HUES64 (cell line): Measurements from ENCODE around the gene SLX4.

Source experiments
- H3K27ac ChIP-seq: 2 replicates; pipeline ENCODE4 v1.7.0; 2013; ENCODE audit warnings: low read depth, low read length, inconsistent platforms
- H3K27me3 ChIP-seq: 2 replicates; pipeline ENCODE4 v1.6.1; 2013; ENCODE audit warnings: mild to moderate bottlenecking, low read length; ENCODE audit not compliant: insufficient read depth
- H3K36me3 ChIP-seq: 2 replicates; pipeline ENCODE4 v1.6.1; 2013; ENCODE audit warnings: mild to moderate bottlenecking, low read length; ENCODE audit not compliant: insufficient read depth
- H3K4me1 ChIP-seq: 2 replicates; pipeline ENCODE4 v1.6.1; 2013; ENCODE audit warnings: mild to moderate bottlenecking, low read length, moderate library complexity; ENCODE audit not compliant: insufficient read depth
- H3K4me3 ChIP-seq: 2 replicates; pipeline ENCODE4 v1.5.1; 2013; ENCODE audit warnings: mild to moderate bottlenecking, low read length, moderate library complexity
- H3K9ac ChIP-seq: 2 replicates; pipeline ENCODE4 v1.6.1; 2013; ENCODE audit warnings: mild to moderate bottlenecking, low read depth, low read length
- H3K9me3 ChIP-seq: 2 replicates; pipeline ENCODE4 v1.6.1; 2013; ENCODE audit warnings: low read depth, low read length; ENCODE audit not compliant: insufficient read depth
- WGBS: fragments of 150-250, 120-280 bp; methylation state at CpG from one replicate; pipeline ENCODE4 v1.1.7; 2013; ENCODE audit warnings: missing lambda C conversion rate; 5-methylcytosine and 5-hydroxymethylcytosine counted together

SLX4 gene

DNA sequence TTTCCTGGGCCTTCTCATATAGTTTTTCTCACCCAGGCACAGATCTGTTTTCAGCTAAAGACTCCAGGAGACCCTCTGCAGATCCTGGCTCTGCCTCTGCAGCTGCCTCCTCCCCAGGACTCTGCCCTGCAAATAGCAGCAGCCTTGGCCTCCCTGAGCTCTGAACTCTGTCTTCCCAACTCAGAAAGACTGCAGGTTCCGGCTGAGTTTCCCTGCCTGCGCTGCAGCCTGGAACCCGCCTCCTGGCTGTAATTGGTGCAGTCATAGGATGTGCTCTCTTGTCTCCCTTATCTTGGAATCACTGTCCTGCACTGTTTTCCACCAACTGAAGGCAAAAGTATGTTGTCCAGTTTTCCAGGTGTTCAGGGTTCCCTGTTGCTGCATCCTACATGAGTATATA, 28.8 kb upstream of the SLX4 start:
- H3K27me3 ChIP-seq = no peaks in the 10 kb centered on the region
- 85% methylated on average over 3 of the region's 3 CpGs for WGBS
- no peak overlapping the region; the same call in 1 of the 2 replicates for H3K27ac ChIP-seq
- H3K9me3 ChIP-seq = no peaks in the 10 kb centered on the region
- H3K36me3 ChIP-seq = no peaks in the 10 kb centered on the region
- no peak overlapping the region for H3K4me3 ChIP-seq
- no peak overlapping the region for H3K9ac ChIP-seq
- H3K4me1 ChIP-seq = peaks cover 38% of the 10 kb centered on the region

- H3K4me1 ChIP-seq = peaks cover 32% of the 10 kb centered on the region
- 85% methylated on average over 12 of the region's 13 CpGs for WGBS
- peak overlapping the region; percentile 47; the same call in 1 of the 2 replicates for H3K27ac ChIP-seq
- no peaks in the 10 kb centered on the region for H3K27me3 ChIP-seq
- H3K36me3 ChIP-seq = no peaks in the 10 kb centered on the region
- no peak overlapping the region for H3K4me3 ChIP-seq
- H3K9ac ChIP-seq = no peak overlapping the region
- no peaks in the 10 kb centered on the region for H3K9me3 ChIP-seq
Observed at GRCh38 chr16:3638916-3639644, 27.7 kb upstream of the SLX4 start.

GRCh38 chr16:3637371-3637923, 26.0 kb upstream of the SLX4 start:
- H3K27me3 ChIP-seq = no peaks in the 10 kb centered on the region
- no peaks in the 10 kb centered on the region for H3K9me3 ChIP-seq
- peak overlapping the region; percentile 26; the same call in 1 of the 2 replicates for H3K9ac ChIP-seq
- H3K36me3 ChIP-seq = no peaks in the 10 kb centered on the region
- 76% methylated on average over 3 of the region's 3 CpGs for WGBS
- H3K27ac ChIP-seq = peak overlapping the region; percentile 63
- peaks cover 27% of the 10 kb centered on the region for H3K4me1 ChIP-seq
- no peak overlapping the region for H3K4me3 ChIP-seq

- H3K27ac ChIP-seq = no peak overlapping the region
- no peak overlapping the region for H3K9ac ChIP-seq
- H3K36me3 ChIP-seq = no peaks in the 10 kb centered on the region
- H3K4me3 ChIP-seq = no peak overlapping the region
- WGBS = 92% methylated on average over 3 of the region's 4 CpGs
- H3K27me3 ChIP-seq = no peaks in the 10 kb centered on the region
- H3K9me3 ChIP-seq = no peaks in the 10 kb centered on the region
- H3K4me1 ChIP-seq = peaks cover 7% of the 10 kb centered on the region
Observed at GRCh38 chr16:3625911-3626732, 14.7 kb upstream of the SLX4 start.

- 95% methylated on average over 5 of the region's 5 CpGs for WGBS
Observed at GRCh38 chr16:3625331-3625730, 13.9 kb upstream of the SLX4 start.

DNA sequence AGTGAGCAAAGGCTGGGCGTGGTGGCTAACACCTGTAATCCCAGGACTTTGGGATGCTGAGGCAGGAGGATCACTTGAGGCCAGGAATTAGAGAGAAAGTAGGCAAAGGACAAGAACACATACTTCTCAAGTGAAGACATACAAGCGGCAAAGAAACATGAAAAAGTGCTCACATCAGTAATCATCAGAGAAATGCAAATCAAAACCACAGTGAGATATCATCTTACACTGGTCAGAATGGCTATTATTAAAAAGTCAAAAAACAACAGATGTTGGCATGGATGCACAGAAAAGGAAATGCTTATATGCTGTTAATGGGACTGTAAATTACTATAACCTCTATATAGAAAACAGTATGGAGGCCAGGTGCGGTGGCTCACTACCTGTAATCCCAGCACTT, 12.2 kb upstream of the SLX4 start:
- no peaks in the 10 kb centered on the region for H3K9me3 ChIP-seq
- no peak overlapping the region for H3K27ac ChIP-seq
- no peak overlapping the region for H3K9ac ChIP-seq
- no peak overlapping the region for H3K4me3 ChIP-seq
- WGBS = 93% methylated on average over 3 of the region's 3 CpGs
- peaks cover 7% of the 10 kb centered on the region for H3K4me1 ChIP-seq
- H3K27me3 ChIP-seq = no peaks in the 10 kb centered on the region
- H3K36me3 ChIP-seq = no peaks in the 10 kb centered on the region

More at GRCh38 chr16:3625331-3625730, 13.9 kb upstream of the SLX4 start:
- H3K4me1 ChIP-seq = peaks cover 7% of the 10 kb centered on the region
- no peaks in the 10 kb centered on the region for H3K27me3 ChIP-seq
- no peaks in the 10 kb centered on the region for H3K36me3 ChIP-seq
- H3K9me3 ChIP-seq = no peaks in the 10 kb centered on the region
- H3K4me3 ChIP-seq = no peak overlapping the region
- no peak overlapping the region for H3K27ac ChIP-seq
- H3K9ac ChIP-seq = no peak overlapping the region

DNA sequence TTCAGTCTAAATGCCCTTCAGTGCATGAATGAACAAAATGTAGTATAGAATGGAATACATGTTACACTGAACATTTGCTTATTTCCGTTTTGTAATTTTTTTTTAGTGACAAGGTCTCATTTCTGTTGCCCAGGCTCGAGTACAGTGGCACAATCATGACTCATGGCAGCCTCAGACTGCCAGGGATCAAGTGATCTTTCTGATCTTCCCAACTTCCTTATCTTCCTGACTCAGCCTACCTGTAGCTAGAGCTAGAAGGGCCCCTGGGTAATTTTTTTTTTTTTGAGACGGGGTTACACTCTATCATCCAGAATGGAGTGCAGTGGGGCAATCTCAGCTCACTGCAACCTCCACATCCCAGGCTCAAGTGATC, 7.3 kb upstream of the SLX4 start:
- Histone ChIP-seq H3K9ac (no peak overlapping the region), H3K27me3 (no peaks in the 10 kb centered on the region), H3K4me3 (no peak overlapping the region), H3K36me3 (0 out of 2 replicates have a peak, but pooled peaks cover 3% of the 10 kb centered on the region), H3K27ac (no peak overlapping the region), H3K9me3 (no peaks in the 10 kb centered on the region), H3K4me1 (no peaks in the 10 kb centered on the region)
- WGBS = 94% methylated on average over 3 of the region's 3 CpGs

- Histone ChIP-seq H3K9ac (0 out of 2 replicates have a peak overlapping the region, but pooled peaks have one; percentile 85), H3K9me3 (no peaks in the 10 kb centered on the region), H3K27ac (no peak overlapping the region), H3K4me1 (peaks cover 9% of the 10 kb centered on the region; the same call in 1 of the 2 replicates), H3K27me3 (no peaks in the 10 kb centered on the region), H3K4me3 (peak overlapping the region; percentile 100), H3K36me3 (peaks cover 10% of the 10 kb centered on the region)
- WGBS = 80% methylated on average over 34 of the region's 34 CpGs
Observed at GRCh38 chr16:3612510-3613466, 1.4 kb upstream of the SLX4 start.

GRCh38 chr16:3610698-3611145, 684 bp downstream of the SLX4 start:
- peak overlapping the region; percentile 74 for H3K9ac ChIP-seq
- H3K4me3 ChIP-seq = peak overlapping the region; percentile 100
- no peaks in the 10 kb centered on the region for H3K9me3 ChIP-seq
- no peak overlapping the region; the same call in 1 of the 2 replicates for H3K27ac ChIP-seq
- peaks cover 9% of the 10 kb centered on the region; the same call in 1 of the 2 replicates for H3K4me1 ChIP-seq
- H3K36me3 ChIP-seq = peaks cover 24% of the 10 kb centered on the region
- WGBS = 8% methylated on average over 10 of the region's 10 CpGs
- no peaks in the 10 kb centered on the region for H3K27me3 ChIP-seq

DNA sequence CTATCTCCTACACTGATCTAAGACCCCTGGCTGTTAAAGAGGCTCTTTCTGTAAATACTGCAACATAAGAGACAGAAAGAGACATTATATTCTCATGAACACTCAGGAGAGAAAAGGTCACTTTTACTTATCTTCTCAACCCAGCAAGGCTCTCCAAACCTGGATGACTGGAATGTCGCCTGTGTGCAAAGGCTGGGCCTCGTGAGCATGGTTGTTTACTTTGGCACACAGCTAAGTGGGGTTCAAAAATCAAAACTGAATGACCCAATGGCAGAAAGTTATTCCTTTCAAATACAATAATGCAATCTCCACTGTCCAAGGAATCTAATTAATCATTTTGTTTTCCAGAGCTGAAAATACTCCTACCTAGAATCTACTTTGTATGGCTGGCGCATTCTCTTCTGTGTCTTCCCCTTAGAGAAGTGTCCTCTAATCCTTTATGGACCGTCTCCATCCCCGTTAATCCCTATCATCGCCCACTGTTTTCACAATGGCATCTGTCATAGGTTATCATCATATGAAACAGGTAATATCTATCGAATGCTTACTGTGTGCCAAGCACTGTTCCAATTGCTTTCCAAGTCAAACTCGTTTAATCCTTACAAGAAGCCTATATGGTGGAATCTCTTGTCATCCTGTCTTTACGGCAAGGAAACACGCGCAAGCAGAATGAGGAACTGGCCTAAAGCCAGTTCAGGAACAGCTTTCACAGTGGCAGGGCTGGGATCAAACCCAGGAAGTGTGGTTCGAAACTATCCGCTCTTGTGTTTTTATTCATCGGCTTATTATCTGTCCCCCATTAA, 1.3 kb downstream of the SLX4 start:
- H3K4me3 ChIP-seq = peak overlapping the region; percentile 100
- 92% methylated on average over 14 of the region's 14 CpGs for WGBS

More for the DNA sequence above, 1.3 kb downstream of the SLX4 start:
- H3K36me3 ChIP-seq = peaks cover 28% of the 10 kb centered on the region
- H3K4me1 ChIP-seq = peaks cover 9% of the 10 kb centered on the region; the same call in 1 of the 2 replicates
- no peak overlapping the region for H3K27ac ChIP-seq
- no peak overlapping the region for H3K9ac ChIP-seq
- no peaks in the 10 kb centered on the region for H3K9me3 ChIP-seq
- H3K27me3 ChIP-seq = no peaks in the 10 kb centered on the region
